GM21367 (cell line): ENCODE results near the gene PCGF6.

Experiments used
- ATAC-seq: cut with Tn5 transposase; IDR thresholded peaks from one replicate; pipeline ENCODE4 v1.9.1; 2021; ENCODE audit not compliant: unreplicated experiment

Gene PCGF6

GRCh38 chr10:103327906-103328305, 23.0 kb downstream of the PCGF6 start:
- no peak for ATAC-seq

- ATAC-seq: no peak
These were observed 34.9 kb downstream of the PCGF6 start for GRCh38 chr10:103316087-103316486.

GRCh38 chr10:103310197-103310596, 40.7 kb downstream of the PCGF6 start:
- no peak for ATAC-seq

- ATAC-seq: no peak
These were observed 43.3 kb downstream of the PCGF6 start for GRCh38 chr10:103307594-103307993.

- no peak for ATAC-seq
These were observed 55.4 kb downstream of the PCGF6 start for GRCh38 chr10:103295374-103296015.

GRCh38 chr10:103291588-103291987, 59.4 kb downstream of the PCGF6 start:
- no peak for ATAC-seq

- ATAC-seq: no peak
These were observed 62.9 kb downstream of the PCGF6 start for GRCh38 chr10:103287992-103288391.

GRCh38 chr10:103284170-103284569, 66.8 kb downstream of the PCGF6 start:
- no peak for ATAC-seq

- ATAC-seq: no peak
These were observed 68.0 kb downstream of the PCGF6 start for GRCh38 chr10:103282961-103283360.

- no peak for ATAC-seq
These were observed 69.2 kb downstream of the PCGF6 start for GRCh38 chr10:103281753-103282152.

GRCh38 chr10:103280506-103280905, 70.4 kb downstream of the PCGF6 start:
- ATAC-seq: no peak

- no peak for ATAC-seq
These were observed 70.9 kb downstream of the PCGF6 start for GRCh38 chr10:103280031-103280430.

GRCh38 chr10:103278862-103279298, 72.1 kb downstream of the PCGF6 start:
- ATAC-seq: no peak

- ATAC-seq: no peak
These were observed 72.5 kb downstream of the PCGF6 start for GRCh38 chr10:103278537-103278823.

GRCh38 chr10:103277713-103278536, 73.0 kb downstream of the PCGF6 start:
- no peak for ATAC-seq

GRCh38 chr10:103276896-103277712, 73.8 kb downstream of the PCGF6 start, which contains the start of gene INA:
Gene INA, plus strand, starts transcription at chr10:103277138. Its CDS starts 74 bp downstream, at chr10:103277212.
- no peak for ATAC-seq

GRCh38 chr10:103276251-103276895, 74.6 kb downstream of the PCGF6 start:
- ATAC-seq: no peak

GRCh38 chr10:103273041-103273441, 77.9 kb downstream of the PCGF6 start:
- ATAC-seq: no peak

GRCh38 chr10:103265717-103266329, 85.1 kb downstream of the PCGF6 start:
- no peak for ATAC-seq

GRCh38 chr10:103262229-103262628, 88.7 kb downstream of the PCGF6 start:
- no peak for ATAC-seq

- ATAC-seq: no peak
These were observed 91.0 kb downstream of the PCGF6 start for GRCh38 chr10:103259989-103260388.
